Central memory CD8-positive, alpha-beta T cell (primary cell): ENCODE measurements around the gene AVPR2.
A peak's percentile ranks its signal among the peaks of the same experiment; 100 is the strongest.

Source experiments
- ATAC-seq: fragments of 150-1000 bp; cut with Tn5 transposase; replicated peaks from 2 replicates; pipeline ENCODE4 v1.10.0; 2022; ENCODE audit warnings: mild to moderate bottlenecking, moderate FRiP score, moderate number of reproducible peaks; ENCODE audit not compliant: poor library complexity, severe bottlenecking; ENCODE audit errors: extremely low read depth
- DNase-seq, 2 donors: peaks; one replicate each; pipeline ENCODE4 v3.0.0; 2021; ENCODE audit warnings: low spot score in 2 of 2
- H3K27ac Mint-ChIP-seq: one replicate; pipeline ENCODE4 v1.8.0; 2022; ENCODE audit warnings: low read depth, mild to moderate bottlenecking, moderate library complexity, mixed read lengths
- H3K27me3 Mint-ChIP-seq: one replicate; pipeline ENCODE4 v1.8.0; 2022; ENCODE audit warnings: mixed read lengths
- H3K36me3 Mint-ChIP-seq: one replicate; pipeline ENCODE4 v1.8.0; 2022; ENCODE audit warnings: mild to moderate bottlenecking, moderate library complexity, mixed read lengths; ENCODE audit not compliant: insufficient read depth
- H3K4me1 Mint-ChIP-seq: one replicate; pipeline ENCODE4 v1.8.0; 2022; ENCODE audit warnings: mixed read lengths
- H3K4me3 Mint-ChIP-seq: one replicate; pipeline ENCODE4 v1.8.0; 2022; ENCODE audit warnings: mild to moderate bottlenecking, moderate library complexity, mixed read lengths
- H3K9me3 Mint-ChIP-seq: one replicate; pipeline ENCODE4 v1.8.0; 2022; ENCODE audit warnings: mixed read lengths

Gene AVPR2

DNA sequence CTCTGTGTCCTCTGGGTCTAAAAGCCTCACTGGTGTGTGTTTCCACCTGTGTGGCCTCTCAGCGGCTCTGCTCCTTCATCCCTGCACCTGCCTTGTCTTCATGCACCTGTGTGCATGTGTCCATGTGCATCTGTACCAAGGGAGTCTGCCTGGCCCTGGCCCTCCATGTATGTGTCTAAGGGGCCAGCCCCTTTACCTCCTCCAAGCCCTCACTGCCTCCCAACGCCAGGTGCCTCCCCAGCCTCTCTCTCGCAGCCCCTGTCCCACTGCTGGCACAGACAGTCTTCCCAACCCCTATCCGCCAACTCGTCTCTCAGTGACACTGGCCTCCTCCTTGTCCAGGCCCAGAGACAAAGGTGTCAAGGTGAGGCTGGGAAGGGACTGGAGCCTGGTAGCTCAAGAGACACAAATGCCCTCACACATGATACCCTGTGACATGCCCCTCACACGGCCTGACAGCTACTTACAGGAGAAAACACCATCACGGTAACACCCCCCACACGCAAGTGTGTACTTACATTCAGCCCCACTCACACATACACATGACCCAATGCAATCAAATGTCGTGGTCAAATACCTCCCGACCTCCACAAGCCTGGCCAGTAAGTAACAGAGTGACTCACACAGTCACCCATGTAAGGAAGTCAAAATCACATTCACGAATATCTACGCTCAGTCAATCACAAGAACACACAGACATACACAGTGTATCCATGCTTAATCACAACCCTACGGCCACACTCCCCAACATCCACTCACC is 29.9 kb upstream of the AVPR2 start:
- no peak for DNase-seq
- Mint-ChIP-seq H3K36me3 (peaks cover 12% of the 10 kb centered on the region), H3K27me3 (peaks cover 25% of the 10 kb centered on the region), H3K4me3 (no peak overlapping the region), H3K9me3 (no peaks in the 10 kb centered on the region), H3K27ac (no peak overlapping the region), H3K4me1 (peaks cover 22% of the 10 kb centered on the region)
- no peak for ATAC-seq

- H3K36me3 Mint-ChIP-seq, result peaks cover 12% of the 10 kb centered on the region
- peaks cover 22% of the 10 kb centered on the region for H3K4me1 Mint-ChIP-seq
- peak overlapping the region; percentile 22 for H3K27ac Mint-ChIP-seq
- ATAC-seq (peak; percentile 65), DNase-seq (peak; percentile 46 to 73)
- H3K27me3 Mint-ChIP-seq, result peaks cover 34% of the 10 kb centered on the region
- H3K4me3 Mint-ChIP-seq, result peak overlapping the region; percentile 40
- no peaks in the 10 kb centered on the region for H3K9me3 Mint-ChIP-seq
Measured at GRCh38 chrX:153875391-153876111, 28.9 kb upstream of the AVPR2 start.

- Mint-ChIP-seq H3K4me3 (peak overlapping the region; percentile 40), H3K36me3 (peaks cover 12% of the 10 kb centered on the region), H3K27ac (no peak overlapping the region), H3K27me3 (peaks cover 34% of the 10 kb centered on the region), H3K4me1 (peaks cover 22% of the 10 kb centered on the region), H3K9me3 (no peaks in the 10 kb centered on the region)
- no peak for ATAC-seq
- no peak for DNase-seq
Measured at GRCh38 chrX:153876112-153876491, 28.4 kb upstream of the AVPR2 start.

DNA sequence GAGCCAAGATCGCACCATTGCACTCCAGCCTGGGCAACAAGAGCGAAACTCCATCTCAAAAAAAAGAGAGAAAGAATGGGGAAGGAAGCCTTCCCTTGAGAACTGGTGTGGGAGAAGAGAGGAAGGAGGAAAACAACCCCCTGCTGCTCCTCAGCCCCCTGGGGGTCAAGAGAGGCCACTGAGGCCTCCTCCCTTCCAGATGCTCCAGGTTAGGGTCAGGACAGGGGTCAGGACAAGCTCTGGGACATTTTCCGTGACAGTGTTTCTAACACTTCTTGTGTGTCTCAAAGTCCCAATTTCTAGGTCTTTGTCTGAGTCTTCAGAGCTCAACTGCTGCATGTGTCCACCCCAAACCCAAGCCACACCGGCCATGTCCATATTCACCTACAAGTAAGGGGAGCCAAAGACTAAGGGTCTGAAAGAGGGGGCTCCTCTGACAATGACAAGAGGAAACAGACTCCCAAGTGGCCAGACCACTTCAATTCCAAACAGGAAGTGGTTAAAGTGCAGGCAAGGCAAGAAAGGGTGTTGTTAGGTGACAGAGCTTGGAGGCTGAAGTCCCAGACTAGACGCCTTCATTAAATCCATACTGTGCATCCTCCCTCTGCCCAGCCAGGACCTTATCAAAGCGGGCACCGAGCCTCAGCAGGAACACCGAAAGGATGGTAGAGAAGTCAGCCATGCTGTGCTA is 26.8 kb upstream of the AVPR2 start:
- no peak overlapping the region for H3K27ac Mint-ChIP-seq

GRCh38 chrX:153878345-153878744 is 26.1 kb upstream of the AVPR2 start:
- Mint-ChIP-seq H3K4me1 (peaks cover 22% of the 10 kb centered on the region), H3K4me3 (no peak overlapping the region), H3K27ac (no peak overlapping the region), H3K36me3 (peaks cover 10% of the 10 kb centered on the region), H3K27me3 (peaks cover 44% of the 10 kb centered on the region), H3K9me3 (no peaks in the 10 kb centered on the region)
- ATAC-seq, result no peak
- DNase-seq, result no peak

More for the DNA sequence above, 26.8 kb upstream of the AVPR2 start:
- Mint-ChIP-seq H3K4me1 (peaks cover 22% of the 10 kb centered on the region), H3K9me3 (no peaks in the 10 kb centered on the region), H3K36me3 (peaks cover 12% of the 10 kb centered on the region), H3K27me3 (peaks cover 43% of the 10 kb centered on the region), H3K4me3 (no peak overlapping the region)
- no peak for ATAC-seq
- DNase-seq, result no peak

DNA sequence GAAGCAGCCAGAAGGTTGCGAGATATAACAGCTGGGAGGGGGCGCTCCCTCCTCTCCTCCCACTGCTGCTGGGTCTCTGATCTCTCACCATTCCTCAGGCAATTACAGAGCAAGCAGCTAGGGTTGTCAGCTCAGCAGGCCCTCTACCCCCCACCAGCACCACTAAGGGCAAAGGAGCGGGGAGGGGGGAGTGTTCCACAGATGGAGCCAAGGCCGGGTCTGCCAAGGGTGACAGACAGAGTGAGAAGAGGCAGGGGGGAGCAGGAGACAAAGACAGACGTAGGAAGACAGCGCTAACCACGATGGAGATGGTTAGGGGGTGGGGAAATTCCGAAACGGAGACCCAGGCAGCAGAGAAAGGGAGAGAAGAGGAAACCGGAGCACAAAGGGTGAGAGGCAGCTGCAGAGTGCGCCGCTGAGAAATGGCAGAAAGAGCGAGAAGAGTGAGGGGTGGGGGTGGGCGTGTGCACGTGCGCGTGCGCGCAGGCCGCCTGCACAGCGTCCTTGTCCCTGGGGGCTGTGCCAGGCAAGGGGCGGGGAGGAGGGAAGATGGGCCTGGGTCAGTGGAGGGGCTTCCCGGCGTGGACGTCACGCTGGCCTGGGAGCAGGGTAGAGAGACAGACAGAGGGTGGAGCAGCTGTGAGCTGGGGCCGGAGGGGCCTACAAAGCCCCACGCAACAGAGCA is 25.4 kb upstream of the AVPR2 start:
- H3K9me3 Mint-ChIP-seq, result no peaks in the 10 kb centered on the region
- peak; percentile 32 for ATAC-seq
- no peak for DNase-seq
- H3K36me3 Mint-ChIP-seq, result peaks cover 10% of the 10 kb centered on the region
- H3K4me3 Mint-ChIP-seq, result no peak overlapping the region
- no peak overlapping the region for H3K27ac Mint-ChIP-seq
- H3K4me1 Mint-ChIP-seq, result peaks cover 22% of the 10 kb centered on the region
- peaks cover 47% of the 10 kb centered on the region for H3K27me3 Mint-ChIP-seq

DNA sequence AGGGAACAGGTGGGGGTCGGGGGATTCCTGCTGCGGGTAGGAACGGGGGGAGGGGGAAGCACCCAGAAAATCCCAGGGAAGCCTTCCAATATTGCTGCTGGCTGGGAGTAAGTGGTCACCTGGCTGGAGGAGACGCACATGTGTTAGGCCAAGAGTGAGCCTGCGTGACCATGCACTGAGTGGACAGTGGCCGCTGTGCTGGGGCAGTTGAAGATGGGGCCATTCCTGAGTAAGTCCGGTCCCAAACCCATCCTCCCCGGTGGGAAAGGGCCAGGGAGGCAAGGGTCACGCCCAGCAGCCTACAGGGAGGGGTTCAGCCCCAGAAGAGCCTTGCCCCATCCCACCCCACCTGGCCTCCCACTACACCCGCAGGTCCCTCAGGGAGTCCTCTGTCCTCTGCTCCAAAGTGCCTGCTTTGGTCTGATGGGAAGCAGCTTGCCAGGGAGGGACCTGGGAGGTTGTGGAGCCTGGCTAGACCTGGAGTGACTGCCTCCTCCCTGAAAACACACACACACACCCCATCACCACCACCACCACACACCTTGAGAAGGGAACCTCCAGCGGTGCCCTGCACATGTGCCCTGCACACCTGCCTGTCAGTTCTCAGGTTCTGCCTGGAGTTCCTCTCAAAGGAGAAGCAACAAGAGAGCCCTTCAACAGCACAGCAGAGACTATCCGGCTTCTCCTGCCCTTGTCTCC is 24.6 kb upstream of the AVPR2 start:
- peaks cover 7% of the 10 kb centered on the region for H3K36me3 Mint-ChIP-seq

GRCh38 chrX:153880440-153880815 is 24.0 kb upstream of the AVPR2 start:
- ATAC-seq, result no peak
- H3K9me3 Mint-ChIP-seq, result no peaks in the 10 kb centered on the region
- H3K36me3 Mint-ChIP-seq, result peaks cover 7% of the 10 kb centered on the region
- H3K4me3 Mint-ChIP-seq, result no peak overlapping the region
- peaks cover 13% of the 10 kb centered on the region for H3K4me1 Mint-ChIP-seq
- DNase-seq, result no peak
- no peak overlapping the region for H3K27ac Mint-ChIP-seq
- peaks cover 52% of the 10 kb centered on the region for H3K27me3 Mint-ChIP-seq

More for the DNA sequence above, 24.6 kb upstream of the AVPR2 start:
- no peak overlapping the region for H3K27ac Mint-ChIP-seq
- DNase-seq, result no peak
- no peaks in the 10 kb centered on the region for H3K9me3 Mint-ChIP-seq
- peaks cover 52% of the 10 kb centered on the region for H3K27me3 Mint-ChIP-seq
- ATAC-seq, result no peak
- peaks cover 17% of the 10 kb centered on the region for H3K4me1 Mint-ChIP-seq
- H3K4me3 Mint-ChIP-seq, result no peak overlapping the region

DNA sequence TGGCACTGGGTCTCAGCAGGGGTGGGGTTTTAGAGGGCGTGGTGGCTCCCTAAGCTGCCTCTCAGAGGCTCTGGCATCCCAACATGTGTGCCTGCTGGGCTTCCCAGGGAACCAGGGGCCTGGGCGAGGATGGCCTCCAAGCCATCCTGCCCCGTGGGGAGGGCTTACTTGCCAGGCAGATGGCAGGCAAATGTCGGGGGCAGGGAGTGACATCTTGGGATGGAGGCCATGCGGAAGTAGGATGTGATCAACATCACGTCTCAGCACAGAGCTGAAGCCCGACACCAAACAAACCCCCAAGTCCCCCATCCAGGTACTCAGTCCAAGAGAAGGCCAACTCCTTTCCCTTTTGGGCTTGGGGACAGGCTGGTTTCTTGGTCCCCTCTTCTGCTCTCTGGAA is 23.2 kb upstream of the AVPR2 start:
- Mint-ChIP-seq H3K4me3 (no peak overlapping the region), H3K4me1 (peaks cover 13% of the 10 kb centered on the region), H3K9me3 (no peaks in the 10 kb centered on the region), H3K27ac (no peak overlapping the region), H3K27me3 (peaks cover 49% of the 10 kb centered on the region), H3K36me3 (peaks cover 3% of the 10 kb centered on the region)
- no peak for DNase-seq
- no peak for ATAC-seq

DNA sequence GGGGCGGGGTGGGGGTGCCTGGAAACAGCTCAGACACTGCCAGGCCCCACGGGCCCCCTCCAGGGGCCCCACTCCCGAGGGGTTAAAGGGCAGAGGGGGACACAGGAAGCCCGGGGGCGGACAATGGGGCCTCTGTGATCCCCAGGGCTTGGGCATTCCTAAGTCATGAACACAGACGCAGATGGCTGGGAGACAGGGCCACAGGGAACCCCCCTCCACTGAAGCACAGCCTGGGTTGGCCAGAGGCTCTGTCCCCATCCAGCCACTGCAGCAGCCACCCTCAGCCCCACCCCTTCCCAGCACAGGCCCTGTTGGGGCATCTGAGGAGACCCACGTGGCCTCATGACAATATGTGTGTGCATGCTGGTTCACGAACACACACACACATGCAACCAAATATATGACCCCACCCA is 22.4 kb upstream of the AVPR2 start:
- Mint-ChIP-seq H3K36me3 (peaks cover 3% of the 10 kb centered on the region), H3K9me3 (no peaks in the 10 kb centered on the region), H3K27me3 (peaks cover 46% of the 10 kb centered on the region), H3K27ac (no peak overlapping the region), H3K4me1 (peaks cover 13% of the 10 kb centered on the region), H3K4me3 (no peak overlapping the region)
- DNase-seq (no peak), ATAC-seq (no peak)

- no peak overlapping the region for H3K4me3 Mint-ChIP-seq
- ATAC-seq, result no peak
Measured at GRCh38 chrX:153882557-153882956, 21.9 kb upstream of the AVPR2 start.

More at GRCh38 chrX:153882557-153882956, 21.9 kb upstream of the AVPR2 start:
- Mint-ChIP-seq H3K36me3 (peaks cover 3% of the 10 kb centered on the region), H3K27ac (no peak overlapping the region), H3K27me3 (peaks cover 46% of the 10 kb centered on the region), H3K9me3 (no peaks in the 10 kb centered on the region), H3K4me1 (peaks cover 13% of the 10 kb centered on the region)
- DNase-seq, result no peak
